Aorta (tissue), 5 donors: ENCODE measurements around the gene THOC7. TPM values are rescaled to one million over a fixed set of nuclear protein-coding genes. Genes with fewer than 3 reads are reported as not detected.
A peak's percentile ranks its signal among the peaks of the same experiment; 100 is the strongest.

Source experiments
- ATAC-seq: fragments of 200-7000 bp; cut with Tn5 transposase; one replicate; pipeline ENCODE4 v1.9.1; 2022; ENCODE audit warnings: moderate library complexity; ENCODE audit not compliant: low FRiP score
- DNase-seq, 2 donors: peaks; one replicate each; pipeline ENCODE4 v3.0.0-alpha.2; 2020
- H3K27ac ChIP-seq, 2 donors: one replicate each; pipeline ENCODE4 v1.5.1; 2013; ENCODE audit warnings: low read length in 2 of 2, mild to moderate bottlenecking in 2 of 2, moderate library complexity in 2 of 2, control low read depth in 1 of 2, inconsistent platforms in 1 of 2, low read depth in 1 of 2
- H3K27me3 ChIP-seq, 2 donors: one replicate each; pipeline ENCODE4 v1.6.1; 2013; ENCODE audit warnings: control low read depth in 1 of 2, low read length in 1 of 2, mild to moderate bottlenecking in 1 of 2, moderate library complexity in 1 of 2; ENCODE audit not compliant: insufficient read depth in 2 of 2, control insufficient read depth in 1 of 2
- H3K36me3 ChIP-seq, 2 donors: one replicate each; pipeline ENCODE4 v1.6.1; 2013; ENCODE audit warnings: control low read depth in 1 of 2, low read length in 1 of 2, mild to moderate bottlenecking in 1 of 2; ENCODE audit not compliant: insufficient read depth in 2 of 2, control insufficient read depth in 1 of 2
- H3K4me1 ChIP-seq, 2 donors: one replicate each; pipeline ENCODE4 v1.6.1; 2013; ENCODE audit warnings: low read length in 2 of 2, control low read depth in 1 of 2, mild to moderate bottlenecking in 1 of 2, moderate library complexity in 1 of 2; ENCODE audit not compliant: insufficient read depth in 2 of 2, control insufficient read depth in 1 of 2
- H3K4me3 ChIP-seq, 2 donors: one replicate each; pipeline ENCODE4 v1.5.1; 2013; ENCODE audit warnings: low read length in 2 of 2, control low read depth in 1 of 2, mild to moderate bottlenecking in 1 of 2
- H3K9me3 ChIP-seq: one replicate; pipeline ENCODE4 v1.6.1; 2013; ENCODE audit warnings: mild to moderate bottlenecking, low read length; ENCODE audit not compliant: control insufficient read depth
- WGBS, 2 donors: extraction: QIAGEN DNeasy Blood & Tissue Kit; methylation state at CpG; one replicate each; pipeline ENCODE4 v1.1.7; 2013; 5-methylcytosine and 5-hydroxymethylcytosine counted together
- intact Hi-C, 2 donors: fragments of 100-400 bp; cut with DNase I; formaldehyde crosslinking; loops; one replicate each; pipeline versions ENCODE4 v1.14.2 to v1.15.0; 2022
- polyA plus RNA-seq, 2 donors: library from polyadenylated mRNA; stranded (reverse); fragments of 200-250 nt; gene quantifications; one replicate each; pipeline ENCODE4 v1.2.3, GENCODE V29; 2013
- total RNA-seq, 2 donors: library from RNA; stranded (reverse); fragmentation: NEBNext Ultra II Directional; extraction: Animal tissue kit (Norgen Biotek cat#: 25700); gene quantifications; one replicate each; pipeline ENCODE4 v1.2.1, GENCODE V29; 2021
- donor health status: healthy with polysubstance abuse.
- donor health status: Bipolar disorder and iron deficiency.
- donor health status: DM: no; HTN: no; CAD: no.
- donor health status: DM: no; HTN: no; CAD: no.
- donor health status: DM: yes; HTN: yes; CAD: no.

THOC7 gene
- total and polyA plus RNA-seq, 4 donors, result 53.8 to 150 (median 59.2) TPM

GRCh38 chr3:63841704-63842103 lies 21.9 kb downstream of the THOC7 start:
- Histone ChIP-seq H3K36me3 (no peaks in the 10 kb centered on the region), H3K4me3 (no peak overlapping the region), H3K27me3 (no peaks in the 10 kb centered on the region), H3K9me3 (no peaks in the 10 kb centered on the region), H3K4me1 (no peaks in the 10 kb centered on the region), H3K27ac (no peak overlapping the region)
- DNase-seq, result no peak
- no peak for ATAC-seq
- intact Hi-C loops, result no loop called here
- WGBS, 2 donors, result 0 to 46% methylated on average over 1 of the region's 1 CpG

GRCh38 chr3:63832395-63832794 lies 31.2 kb downstream of the THOC7 start:
- Histone ChIP-seq H3K4me1 (no peaks in the 10 kb centered on the region), H3K9me3 (no peaks in the 10 kb centered on the region), H3K4me3 (no peak overlapping the region), H3K27me3 (no peaks in the 10 kb centered on the region), H3K27ac (no peak overlapping the region), H3K36me3 (peaks cover 0 to 3% of the 10 kb centered on the region in 2 donors)
- intact Hi-C loops, result no loop called here
- DNase-seq (no peak), ATAC-seq (no peak)
- 80 to 81% methylated on average over 6 of the region's 6 CpGs for WGBS, 2 donors

- peaks cover 0 to 5% of the 10 kb centered on the region in 2 donors for H3K36me3 ChIP-seq
- no peaks in the 10 kb centered on the region for H3K9me3 ChIP-seq
- H3K4me3 ChIP-seq, result no peak overlapping the region
- ATAC-seq (no peak), DNase-seq (no peak)
- intact Hi-C loops, result no loop called here
- WGBS, 2 donors, result 94 to 95% methylated on average over 6 of the region's 6 CpGs
- H3K4me1 ChIP-seq, result no peaks in the 10 kb centered on the region
- no peak overlapping the region for H3K27ac ChIP-seq
- no peaks in the 10 kb centered on the region for H3K27me3 ChIP-seq
These were observed 33.1 kb downstream of the THOC7 start for GRCh38 chr3:63830526-63830925.

- Histone ChIP-seq H3K4me1 (no peaks in the 10 kb centered on the region), H3K4me3 (no peak overlapping the region), H3K27me3 (no peaks in the 10 kb centered on the region), H3K9me3 (no peaks in the 10 kb centered on the region), H3K36me3 (peaks cover 0 to 4% of the 10 kb centered on the region in 2 donors), H3K27ac (no peak overlapping the region)
- 71 to 73% methylated on average over 4 of the region's 4 CpGs for WGBS, 2 donors
- ATAC-seq (no peak), DNase-seq (no peak)
- intact Hi-C loops, result no loop called here
These were observed 39.3 kb downstream of the THOC7 start for GRCh38 chr3:63824309-63824708.

GRCh38 chr3:63819151-63819398 lies 44.5 kb downstream of the THOC7 start, which contains the start of gene C3orf49:
C3orf49 (plus strand) TSS chr3:63819299; CDS start chr3:63819472, 173 bp downstream.
- intact Hi-C loops, result loop anchor here in 1 of 2 donors (2.0 kb wide), 1 partner anchor 466 kb away; no protein-coding TSS in a partner anchor
- Histone ChIP-seq H3K4me1 (no peaks in the 10 kb centered on the region), H3K27me3 (no peaks in the 10 kb centered on the region), H3K27ac (no peak within 1 kb of the TSS), H3K4me3 (no peak within 1 kb of the TSS), H3K9me3 (no peaks in the 10 kb centered on the region), H3K36me3 (no peaks in the 10 kb centered on the region)
- ATAC-seq (no peak), DNase-seq (no peak)
- WGBS, 2 donors, result 90 to 94% methylated on average over 1 of the region's 1 CpG

- Histone ChIP-seq H3K27me3 (no peaks in the 10 kb centered on the region), H3K27ac (no peak overlapping the region), H3K9me3 (no peaks in the 10 kb centered on the region), H3K4me1 (no peaks in the 10 kb centered on the region), H3K4me3 (no peak overlapping the region), H3K36me3 (no peaks in the 10 kb centered on the region)
- intact Hi-C loops, result loop anchor here in 1 of 2 donors (2.0 kb wide), 1 partner anchor 466 kb away; no protein-coding TSS in a partner anchor
- DNase-seq, result peak; percentile 53 to 76
- WGBS, 2 donors, result 24% methylated on average over 10 of the region's 10 CpGs
- no peak for ATAC-seq
These were observed 45.1 kb downstream of the THOC7 start for GRCh38 chr3:63818282-63819150.

- ATAC-seq, result no peak
- H3K36me3 ChIP-seq, result no peaks in the 10 kb centered on the region
- no peak overlapping the region for H3K4me3 ChIP-seq
- WGBS, 2 donors, result 91% methylated on average over 5 of the region's 5 CpGs
- intact Hi-C loops, result loop anchor here in 1 of 2 donors (2.0 kb wide), 1 partner anchor 466 kb away; no protein-coding TSS in a partner anchor
- H3K27me3 ChIP-seq, result no peaks in the 10 kb centered on the region
- no peak for DNase-seq
- H3K4me1 ChIP-seq, result no peaks in the 10 kb centered on the region
- H3K27ac ChIP-seq, result no peak overlapping the region
- H3K9me3 ChIP-seq, result no peaks in the 10 kb centered on the region
These were observed 46.4 kb downstream of the THOC7 start for GRCh38 chr3:63817225-63817624.

- no peaks in the 10 kb centered on the region for H3K9me3 ChIP-seq
- H3K36me3 ChIP-seq, result no peaks in the 10 kb centered on the region
- H3K27me3 ChIP-seq, result no peaks in the 10 kb centered on the region
- no peak overlapping the region for H3K4me3 ChIP-seq
- 87 to 96% methylated on average over 3 of the region's 3 CpGs for WGBS, 2 donors
- DNase-seq, result no peak
- intact Hi-C loops, result no loop called here
- ATAC-seq, result no peak
- H3K27ac ChIP-seq, result no peak overlapping the region
- H3K4me1 ChIP-seq, result no peaks in the 10 kb centered on the region
These were observed 49.4 kb downstream of the THOC7 start for GRCh38 chr3:63814237-63814636.

GRCh38 chr3:63809607-63810006 lies 54.0 kb downstream of the THOC7 start:
- no peak for ATAC-seq
- Histone ChIP-seq H3K9me3 (no peaks in the 10 kb centered on the region), H3K36me3 (no peaks in the 10 kb centered on the region), H3K27me3 (no peaks in the 10 kb centered on the region), H3K27ac (no peak overlapping the region), H3K4me1 (no peaks in the 10 kb centered on the region), H3K4me3 (no peak overlapping the region)
- DNase-seq, result no peak
- intact Hi-C loops, result no loop called here
- WGBS, 2 donors, result 89 to 90% methylated on average over 6 of the region's 6 CpGs
